ENCODE data around the gene ZNF860. TPM values are rescaled to one million over a fixed set of nuclear protein-coding genes. Genes with fewer than 3 reads are reported as not detected.

ZNF860 gene
- total RNA-seq, 1 donor from 2014 or later, result 1.9 TPM

Other genes with a start within 250 kb of the ZNF860 start
- 8.0 and 14.0 TPM in 2 replicates for gene OSBPL10, start 488 bp upstream of the ZNF860 start, total RNA-seq
- gene GPD1L, start 124.9 kb downstream of the ZNF860 start, total RNA-seq, result 13.4 and 13.9 TPM in 2 replicates